GM18858 (cell line): Measurements from ENCODE around the gene EFCAB8.

ENCODE experiments used
- ATAC-seq: cut with Tn5 transposase; IDR thresholded peaks from one replicate; pipeline ENCODE4 v1.9.1; 2021; ENCODE audit not compliant: unreplicated experiment

EFCAB8 gene

GRCh38 chr20:32984631-32985354, 126.1 kb downstream of the EFCAB8 start:
- ATAC-seq, result no peak

GRCh38 chr20:32985596-32985995, 126.9 kb downstream of the EFCAB8 start:
- ATAC-seq, result no peak

- ATAC-seq, result no peak
Measured at GRCh38 chr20:32986331-32986966, 127.7 kb downstream of the EFCAB8 start.

- no peak for ATAC-seq
Measured at GRCh38 chr20:32987044-32987825, 128.5 kb downstream of the EFCAB8 start.

- ATAC-seq, result no peak
Measured at GRCh38 chr20:32988008-32988407, 129.3 kb downstream of the EFCAB8 start.

- no peak for ATAC-seq
Measured at GRCh38 chr20:32989507-32990283, 131.0 kb downstream of the EFCAB8 start.

- no peak for ATAC-seq
Measured at GRCh38 chr20:32990426-32990825, 131.7 kb downstream of the EFCAB8 start.

- no peak for ATAC-seq
Measured at GRCh38 chr20:32991383-32991782, 132.7 kb downstream of the EFCAB8 start.

- ATAC-seq, result no peak
Measured at GRCh38 chr20:32991792-32992641, 133.3 kb downstream of the EFCAB8 start.

- no peak for ATAC-seq
Measured at GRCh38 chr20:32993496-32994050, 134.8 kb downstream of the EFCAB8 start.

GRCh38 chr20:32995802-32996201, 137.1 kb downstream of the EFCAB8 start:
- no peak for ATAC-seq

- ATAC-seq, result no peak
Measured at GRCh38 chr20:32997431-32997830, 138.7 kb downstream of the EFCAB8 start.

GRCh38 chr20:32999603-33000250, 141.0 kb downstream of the EFCAB8 start:
- ATAC-seq, result no peak

- no peak for ATAC-seq
Measured at GRCh38 chr20:33000802-33001466, 142.2 kb downstream of the EFCAB8 start.

GRCh38 chr20:33002087-33002808, 143.5 kb downstream of the EFCAB8 start:
- no peak for ATAC-seq

GRCh38 chr20:33004141-33004751, 145.5 kb downstream of the EFCAB8 start, which contains the start of gene SUN5:
SUN5 (minus strand) TSS chr20:33004433; CDS start chr20:33004340, 93 bp downstream.
- no peak for ATAC-seq

- ATAC-seq, result no peak
Measured at GRCh38 chr20:33005132-33005566, 146.4 kb downstream of the EFCAB8 start.
